ENCODE measurements around the gene TCTA. TPM values are rescaled to one million over a fixed set of nuclear protein-coding genes. Genes with fewer than 3 reads are reported as not detected.

Gene TCTA
- total RNA-seq, 1 experiment from 2014 or later: 11.5 TPM

GRCh38 chr3:49460188-49460890 is 48.1 kb downstream of the TCTA start (continued):
- TF ChIP-seq, protein P1, sequence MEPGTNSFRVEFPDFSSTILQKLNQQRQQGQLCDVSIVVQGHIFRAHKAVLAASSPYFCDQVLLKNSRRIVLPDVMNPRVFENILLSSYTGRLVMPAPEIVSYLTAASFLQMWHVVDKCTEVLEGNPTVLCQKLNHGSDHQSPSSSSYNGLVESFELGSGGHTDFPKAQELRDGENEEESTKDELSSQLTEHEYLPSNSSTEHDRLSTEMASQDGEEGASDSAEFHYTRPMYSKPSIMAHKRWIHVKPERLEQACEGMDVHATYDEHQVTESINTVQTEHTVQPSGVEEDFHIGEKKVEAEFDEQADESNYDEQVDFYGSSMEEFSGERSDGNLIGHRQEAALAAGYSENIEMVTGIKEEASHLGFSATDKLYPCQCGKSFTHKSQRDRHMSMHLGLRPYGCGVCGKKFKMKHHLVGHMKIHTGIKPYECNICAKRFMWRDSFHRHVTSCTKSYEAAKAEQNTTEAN (CRISPR knock-in tag; IDR thresholded peaks at IDR 0.05): no peak
- TF ChIP-seq HMGXB4 (CRISPR knock-in tag; IDR thresholded peaks at IDR 0.05) (no peak), ZNF396 (CRISPR knock-in tag; IDR thresholded peaks at IDR 0.05; ENCODE audit: borderline replicate concordance) (no peak), CDX4 (CRISPR knock-in tag; IDR thresholded peaks at IDR 0.05; ENCODE audit: borderline replicate concordance) (no peak)

DNA sequence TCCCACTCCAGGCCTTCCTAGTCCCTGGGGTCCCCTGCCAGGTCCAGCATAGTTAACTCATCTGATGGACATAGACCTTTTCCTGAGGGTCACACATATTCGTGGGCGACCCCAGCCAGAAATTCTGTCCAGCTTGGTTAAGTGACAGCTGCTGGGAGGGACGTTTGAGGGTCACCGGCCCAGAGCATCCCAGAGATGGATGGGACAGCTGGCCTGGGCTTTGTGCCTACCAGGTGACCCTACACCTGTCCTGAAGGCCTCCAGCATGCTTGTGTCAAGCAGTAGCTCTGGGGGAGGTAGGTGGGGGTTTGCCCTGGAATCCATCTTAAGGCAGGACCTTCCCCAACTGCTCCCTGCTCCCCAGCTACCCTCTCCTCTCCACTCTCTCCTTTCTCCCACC is 48.7 kb downstream of the TCTA start:
- CTCF ChIA-PET: interaction anchor here (0.6 to 4.1 kb wide), 7 partner anchors 8 to 240 kb away, joined by 3 to 33 read pairs (median 10); partner anchors contain the start of gene DAG1
- no peak for DNase-seq (ENCODE audit: low spot score)
- peak overlapping the region; percentile 26 for H3K4me3 Mint-ChIP-seq

GRCh38 chr3:49461443-49462171 is 49.4 kb downstream of the TCTA start:
- peak; percentile 67 for DNase-seq (ENCODE audit: low spot score)
- 0 out of 2 replicates have a peak, but pooled peaks have one; percentile 50 for TF ChIP-seq NR2C2 (CRISPR knock-in tag; IDR thresholded peaks at IDR 0.05)
- peak; percentile 87; the same call in 1 of the 2 replicates for TF ChIP-seq TEAD1 (CRISPR knock-in tag; IDR thresholded peaks at IDR 0.05)
- TF ChIP-seq ZNF281 (CRISPR knock-in tag; IDR thresholded peaks at IDR 0.05): peak; percentile 74; the same call in 1 of the 2 replicates
- no peak for TF ChIP-seq USF2 (CRISPR knock-in tag; IDR thresholded peaks at IDR 0.05)
- peak; percentile 66; the same call in 1 of the 2 replicates for TF ChIP-seq ZNF263 (CRISPR knock-in tag; IDR thresholded peaks at IDR 0.05; ENCODE audit: low read depth)
- TF ChIP-seq, protein P2, sequence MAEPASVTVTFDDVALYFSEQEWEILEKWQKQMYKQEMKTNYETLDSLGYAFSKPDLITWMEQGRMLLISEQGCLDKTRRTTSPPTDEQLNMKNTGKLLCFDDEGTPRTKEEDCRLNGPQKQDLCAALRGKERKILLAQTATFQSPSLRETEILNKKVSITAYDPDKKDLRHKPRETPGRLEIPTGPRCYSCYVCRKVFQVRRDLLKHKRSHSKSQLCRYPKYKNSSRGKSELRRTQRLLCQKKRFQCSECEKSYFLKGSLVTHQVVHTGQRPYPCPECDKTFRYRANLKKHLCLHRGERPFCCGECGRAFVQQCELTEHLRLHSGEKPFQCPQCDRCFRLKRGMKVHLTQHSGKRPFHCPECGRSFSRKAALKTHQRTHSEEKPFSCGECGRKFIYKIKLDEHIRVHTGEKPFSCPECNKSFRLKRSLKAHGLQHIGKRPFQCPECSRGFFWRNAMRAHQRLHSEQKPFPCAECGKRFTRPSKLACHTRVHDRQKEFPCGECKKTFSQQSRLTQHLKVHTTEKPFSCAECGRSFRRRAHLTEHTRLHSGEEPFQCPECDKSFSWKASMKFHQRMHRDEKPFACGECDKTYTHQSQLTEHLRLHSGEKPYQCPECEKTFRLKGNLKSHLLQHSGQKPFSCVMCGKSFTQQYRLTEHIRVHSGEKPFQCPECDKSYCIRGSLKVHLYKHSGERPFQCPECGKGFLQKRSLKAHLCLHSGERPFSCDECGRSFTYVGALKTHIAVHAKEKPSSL (CRISPR knock-in tag; conservative IDR thresholded peaks at IDR 0.05): no peak
- TF ChIP-seq, protein P3, sequence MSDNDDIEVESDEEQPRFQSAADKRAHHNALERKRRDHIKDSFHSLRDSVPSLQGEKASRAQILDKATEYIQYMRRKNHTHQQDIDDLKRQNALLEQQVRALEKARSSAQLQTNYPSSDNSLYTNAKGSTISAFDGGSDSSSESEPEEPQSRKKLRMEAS (CRISPR knock-in tag; IDR thresholded peaks at IDR 0.05): peak; percentile 56; the same call in 1 of the 2 replicates
- TF ChIP-seq TEAD4 (CRISPR knock-in tag; IDR thresholded peaks at IDR 0.05): peak; percentile 49; the same call in 1 of the 2 replicates
- CTCF ChIA-PET: interaction anchor here (0.6 to 4.1 kb wide), 9 partner anchors 8 to 378 kb away, joined by 3 to 33 read pairs (median 3); partner anchors contain the start of genes DAG1, KLHDC8B and QRICH1
- ATAC-seq: peak; percentile 79
- no peaks in the 10 kb centered on the region for H3K9me3 Mint-ChIP-seq
- no peaks in the 10 kb centered on the region for H3K36me3 Mint-ChIP-seq
- POLR2A ChIA-PET: interaction anchor here (0.6 to 6.7 kb wide), 4 partner anchors 9 to 845 kb away, joined by 5 to 125 read pairs (median 6); partner anchors contain the start of gene DAG1
- H3K27ac Mint-ChIP-seq: peak overlapping the region; percentile 99
- no peaks in the 10 kb centered on the region; the same call in 1 of the 2 replicates for H3K27me3 Mint-ChIP-seq (ENCODE audit: low read depth)
- peak overlapping the region; percentile 26 for H3K4me3 Mint-ChIP-seq
- H3K4me1 Mint-ChIP-seq: peaks cover 47% of the 10 kb centered on the region

More for the DNA sequence above, 48.7 kb downstream of the TCTA start:
- peak overlapping the region; percentile 99 for H3K27ac Mint-ChIP-seq
- ATAC-seq: no peak
- peak; percentile 42; the same call in 1 of the 2 replicates for TF ChIP-seq FOXP1 (CRISPR knock-in tag; IDR thresholded peaks at IDR 0.05; ENCODE audit: borderline replicate concordance)
- TF ChIP-seq NR3C1 (CRISPR knock-in tag; conservative IDR thresholded peaks at IDR 0.05; ENCODE audit: low read depth): no peak
- H3K4me1 Mint-ChIP-seq: peaks cover 47% of the 10 kb centered on the region
- POLR2A ChIA-PET: interaction anchor here (0.6 to 6.7 kb wide), 4 partner anchors 10 to 845 kb away, joined by 3 to 125 read pairs (median 6); partner anchors contain the start of gene DAG1
- no peaks in the 10 kb centered on the region; the same call in 1 of the 2 replicates for H3K27me3 Mint-ChIP-seq (ENCODE audit: low read depth)
- H3K9me3 Mint-ChIP-seq: no peaks in the 10 kb centered on the region
- no peaks in the 10 kb centered on the region for H3K36me3 Mint-ChIP-seq

Measured in WTC11 (cell line).